22Rv1 (cell line): ENCODE data around the gene FMOD.

Experiments used
- ZFX ChIP-seq: fragments of 450-650 bp; IDR thresholded peaks from 2 replicates; pipeline ENCODE4 v1.6.1; 2017; ENCODE audit warnings: antibody characterized with exemption, borderline replicate concordance
- TF ChIP-seq, protein P1 (sequence below): fragments of 450-650 bp; IDR thresholded peaks from 2 replicates; pipeline ENCODE4 v1.5.1; 2017; ENCODE audit warnings: mild to moderate bottlenecking

- TF ChIP-seq, protein P1, sequence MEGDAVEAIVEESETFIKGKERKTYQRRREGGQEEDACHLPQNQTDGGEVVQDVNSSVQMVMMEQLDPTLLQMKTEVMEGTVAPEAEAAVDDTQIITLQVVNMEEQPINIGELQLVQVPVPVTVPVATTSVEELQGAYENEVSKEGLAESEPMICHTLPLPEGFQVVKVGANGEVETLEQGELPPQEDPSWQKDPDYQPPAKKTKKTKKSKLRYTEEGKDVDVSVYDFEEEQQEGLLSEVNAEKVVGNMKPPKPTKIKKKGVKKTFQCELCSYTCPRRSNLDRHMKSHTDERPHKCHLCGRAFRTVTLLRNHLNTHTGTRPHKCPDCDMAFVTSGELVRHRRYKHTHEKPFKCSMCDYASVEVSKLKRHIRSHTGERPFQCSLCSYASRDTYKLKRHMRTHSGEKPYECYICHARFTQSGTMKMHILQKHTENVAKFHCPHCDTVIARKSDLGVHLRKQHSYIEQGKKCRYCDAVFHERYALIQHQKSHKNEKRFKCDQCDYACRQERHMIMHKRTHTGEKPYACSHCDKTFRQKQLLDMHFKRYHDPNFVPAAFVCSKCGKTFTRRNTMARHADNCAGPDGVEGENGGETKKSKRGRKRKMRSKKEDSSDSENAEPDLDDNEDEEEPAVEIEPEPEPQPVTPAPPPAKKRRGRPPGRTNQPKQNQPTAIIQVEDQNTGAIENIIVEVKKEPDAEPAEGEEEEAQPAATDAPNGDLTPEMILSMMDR: peak; percentile 86
- no peak for TF ChIP-seq ZFX
Observed at GRCh38 chr1:203327684-203328457, 23.1 kb downstream of the FMOD start.
